EL (cell line): ENCODE data around the gene SMAD1.
"Not testable (repeated sequence)": the region's sequence is repeated elsewhere in the genome, so short reads cannot be mapped to it uniquely, and the experiment has no call there.

Source experiments
- DNase-seq: peaks from one replicate; pipeline ENCODE4 v3.0.0-alpha.2; 2016

The SMAD1 gene

GRCh38 chr4:145530662-145531061, 49.0 kb downstream of the SMAD1 start:
- DNase-seq, result no peak

- DNase-seq, result no peak
These were observed 49.6 kb downstream of the SMAD1 start for GRCh38 chr4:145531223-145531622.

- DNase-seq, result no peak
These were observed 50.2 kb downstream of the SMAD1 start for GRCh38 chr4:145531859-145532258.

DNA sequence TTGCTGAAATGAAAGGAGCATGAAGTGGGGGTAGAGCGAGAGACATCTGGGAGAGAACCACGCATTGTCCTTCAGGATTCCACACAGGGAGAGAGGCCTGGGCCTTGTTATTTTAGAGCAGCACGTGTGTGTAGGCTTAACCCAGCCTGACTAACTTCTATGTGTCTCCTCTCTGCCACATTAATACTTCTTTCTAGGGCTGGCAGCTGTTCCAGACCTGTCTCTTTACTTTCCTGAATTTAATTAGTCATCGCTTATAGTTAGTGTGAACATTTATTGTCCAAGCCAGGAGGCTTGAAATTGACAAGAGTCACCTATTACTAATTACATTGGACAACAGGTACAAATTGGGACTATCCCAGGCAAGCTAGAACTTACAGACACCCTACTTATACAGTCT, 51.3 kb downstream of the SMAD1 start:
- no peak for DNase-seq

GRCh38 chr4:145533415-145533814, 51.8 kb downstream of the SMAD1 start:
- not testable (repeated sequence) for DNase-seq

DNA sequence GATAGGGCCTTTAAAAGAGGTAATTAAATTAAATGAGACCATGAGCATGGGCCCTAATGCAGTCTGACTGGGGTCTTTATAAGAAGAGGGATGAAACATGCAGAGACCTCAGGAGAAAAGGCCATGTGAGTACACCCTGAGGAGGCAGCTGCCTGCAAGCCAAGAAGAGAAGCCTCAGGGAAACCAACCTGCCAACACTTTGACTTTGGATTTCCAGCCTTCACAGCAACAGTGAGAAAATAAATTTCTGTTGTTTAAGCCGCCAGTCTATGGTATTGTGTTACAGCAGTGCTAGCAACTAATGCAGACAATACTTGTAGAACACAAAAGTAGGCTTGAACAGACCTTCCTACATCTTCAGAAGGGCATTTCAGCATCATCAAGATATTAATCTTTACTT, 52.3 kb downstream of the SMAD1 start:
- no peak for DNase-seq

- no peak for DNase-seq
These were observed 53.5 kb downstream of the SMAD1 start for GRCh38 chr4:145535202-145535601.

GRCh38 chr4:145536044-145536443, 54.4 kb downstream of the SMAD1 start:
- DNase-seq, result no peak

GRCh38 chr4:145538596-145538995, 56.9 kb downstream of the SMAD1 start:
- no peak for DNase-seq

DNA sequence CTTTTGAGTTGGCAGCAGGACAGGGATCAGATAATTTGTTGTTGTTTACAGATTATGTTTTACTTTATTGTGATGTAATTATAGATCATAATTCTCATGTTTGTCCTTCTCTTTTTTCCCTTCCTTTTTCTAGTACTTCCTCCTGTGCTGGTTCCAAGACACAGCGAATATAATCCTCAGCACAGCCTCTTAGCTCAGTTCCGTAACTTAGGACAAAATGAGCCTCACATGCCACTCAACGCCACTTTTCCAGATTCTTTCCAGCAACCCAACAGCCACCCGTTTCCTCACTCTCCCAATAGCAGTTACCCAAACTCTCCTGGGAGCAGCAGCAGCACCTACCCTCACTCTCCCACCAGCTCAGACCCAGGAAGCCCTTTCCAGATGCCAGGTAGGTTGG, 58.0 kb downstream of the SMAD1 start:
- no peak for DNase-seq

DNA sequence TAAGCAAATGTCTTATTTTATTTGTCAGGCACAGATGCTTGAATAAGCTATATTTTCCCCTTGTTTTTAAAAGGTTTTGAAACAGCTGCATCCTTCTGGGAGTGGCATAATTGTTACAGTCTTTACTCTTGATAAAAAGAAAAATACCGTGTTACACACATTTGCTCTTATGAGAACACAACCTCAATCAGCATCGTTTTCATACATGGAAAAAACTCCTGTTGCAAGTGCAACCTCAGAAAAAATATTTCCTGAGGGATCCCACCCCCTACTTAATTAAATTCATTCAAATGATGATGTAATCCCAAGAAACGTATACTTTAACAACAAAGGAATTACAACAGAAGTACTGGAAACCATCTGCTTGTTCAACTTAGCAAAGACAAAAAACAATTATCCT, 58.6 kb downstream of the SMAD1 start:
- no peak for DNase-seq

DNA sequence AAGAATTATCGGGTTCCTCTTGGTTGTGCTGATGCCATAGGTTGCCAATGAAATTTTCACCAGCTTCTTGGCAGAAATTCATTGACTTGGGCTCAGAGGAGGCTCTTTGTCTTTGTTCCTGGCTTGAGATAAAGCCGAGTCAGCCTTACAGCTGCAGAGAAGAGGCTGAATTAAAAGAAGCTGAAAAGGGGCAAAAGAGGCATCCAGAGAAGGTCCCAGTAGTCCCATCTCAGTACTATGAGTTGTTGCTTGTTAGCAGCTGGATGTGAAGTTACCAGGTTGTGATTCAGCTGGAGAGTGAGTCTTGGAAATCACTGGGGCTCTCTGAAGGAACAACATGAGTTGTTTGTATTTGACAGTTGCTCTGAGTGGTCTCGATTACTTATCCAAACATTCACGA, 59.7 kb downstream of the SMAD1 start:
- no peak for DNase-seq

- DNase-seq, result no peak
These were observed 63.4 kb downstream of the SMAD1 start for GRCh38 chr4:145545031-145545430.

DNA sequence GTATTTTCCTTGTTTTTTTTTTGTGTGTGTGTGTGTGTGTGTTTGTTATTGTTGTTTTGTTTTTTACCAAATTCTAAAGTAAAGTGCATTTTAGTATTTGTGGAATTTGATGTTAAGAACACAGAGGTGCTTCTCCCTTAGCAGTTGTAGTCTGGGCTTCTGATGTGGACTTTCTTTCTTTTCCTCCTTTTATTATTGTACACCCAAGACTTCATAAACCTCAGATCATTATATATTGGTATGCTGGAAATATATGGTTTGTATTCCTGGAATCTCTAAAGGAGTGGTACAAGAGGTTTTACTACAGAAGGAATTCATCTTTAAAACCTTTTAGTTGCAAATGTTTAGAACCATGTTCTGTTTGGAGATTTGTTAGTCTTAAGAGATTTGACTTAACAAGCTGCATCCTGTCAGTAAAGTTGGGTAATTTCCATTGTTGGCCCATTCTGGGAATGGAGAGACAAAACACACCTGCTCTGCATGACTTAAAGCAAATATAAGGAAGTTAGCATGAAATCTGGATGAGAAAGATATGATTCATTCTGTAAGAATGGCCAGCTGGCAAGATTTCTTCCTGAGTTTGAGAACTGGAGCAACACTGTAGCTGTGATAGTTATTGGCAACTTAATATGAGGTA, 64.0 kb downstream of the SMAD1 start:
- peak; percentile 80 for DNase-seq

DNA sequence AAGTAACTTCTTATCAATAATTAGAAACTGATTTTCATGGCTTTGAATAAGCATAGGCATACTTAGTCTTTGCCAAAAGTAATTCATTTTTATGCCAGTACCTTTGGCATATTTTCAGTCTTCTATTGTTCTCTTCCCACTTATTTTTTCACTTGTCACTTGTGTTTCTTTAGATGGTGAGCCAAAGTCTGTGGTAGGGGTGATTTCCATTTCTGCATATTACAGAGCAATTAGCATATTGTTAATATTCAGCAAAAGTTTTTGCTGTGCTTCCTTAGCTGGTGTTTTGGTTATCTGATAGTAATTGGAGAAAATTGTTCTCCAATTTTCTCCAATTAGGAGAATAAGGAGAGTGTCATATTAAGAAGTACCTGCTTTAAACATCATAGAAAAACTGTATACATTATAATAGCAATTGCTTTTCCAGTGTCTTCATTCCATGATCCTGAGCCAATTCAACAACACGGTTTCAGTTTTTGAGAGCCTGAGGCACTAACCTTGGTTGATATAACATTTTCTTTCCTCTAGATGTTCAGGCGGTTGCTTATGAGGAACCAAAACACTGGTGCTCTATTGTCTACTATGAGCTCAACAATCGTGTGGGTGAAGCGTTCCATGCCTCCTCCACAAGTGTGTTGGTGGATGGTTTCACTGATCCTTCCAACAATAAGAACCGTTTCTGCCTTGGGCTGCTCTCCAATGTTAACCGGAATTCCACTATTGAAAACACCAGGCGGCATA, 64.7 kb downstream of the SMAD1 start:
- no peak for DNase-seq

DNA sequence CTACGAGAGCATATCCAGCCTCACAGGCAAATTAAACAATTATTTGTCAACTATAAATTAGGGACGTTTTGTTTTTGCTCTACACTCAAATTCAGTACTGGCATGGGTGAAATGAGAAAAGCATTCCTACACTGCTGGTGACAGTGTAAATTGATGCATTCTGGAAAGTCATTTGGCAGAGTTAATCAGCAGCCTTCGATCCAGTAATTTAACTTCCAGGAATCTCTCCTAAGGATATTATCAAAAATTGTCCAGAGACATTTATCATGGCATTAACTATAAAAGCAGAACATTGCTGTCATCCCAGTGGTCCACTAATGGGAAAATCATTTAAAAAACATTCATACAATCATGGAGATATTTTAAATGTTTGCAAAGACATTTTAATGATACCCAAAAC, 70.0 kb downstream of the SMAD1 start:
- DNase-seq, result no peak

- DNase-seq, result no peak
These were observed 70.6 kb downstream of the SMAD1 start for GRCh38 chr4:145552181-145552822.

- no peak for DNase-seq
These were observed 71.7 kb downstream of the SMAD1 start for GRCh38 chr4:145553375-145553774.

DNA sequence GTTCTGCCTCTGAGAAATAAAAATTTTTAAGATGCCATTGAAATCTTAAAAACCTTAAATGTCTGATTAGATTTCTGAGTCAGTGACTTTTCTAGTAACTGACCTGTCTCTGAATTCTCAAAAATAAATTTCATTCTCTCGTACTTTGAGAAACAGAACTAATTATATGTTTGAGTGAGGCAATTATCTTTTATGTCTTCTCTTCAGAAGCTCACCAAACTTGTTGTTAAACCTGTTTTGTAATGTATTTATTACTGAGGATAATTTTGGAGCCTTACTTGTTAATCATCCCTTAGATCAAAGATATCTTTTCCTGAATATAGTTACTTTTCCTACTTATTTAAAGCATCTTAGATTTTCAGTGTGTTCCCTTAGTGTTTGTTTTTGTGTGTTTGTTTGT, 73.0 kb downstream of the SMAD1 start:
- DNase-seq, result no peak

- peak; percentile 53 for DNase-seq
These were observed 76.1 kb downstream of the SMAD1 start for GRCh38 chr4:145557720-145558119.

- no peak for DNase-seq
These were observed 81.8 kb downstream of the SMAD1 start for GRCh38 chr4:145563293-145563985.

DNA sequence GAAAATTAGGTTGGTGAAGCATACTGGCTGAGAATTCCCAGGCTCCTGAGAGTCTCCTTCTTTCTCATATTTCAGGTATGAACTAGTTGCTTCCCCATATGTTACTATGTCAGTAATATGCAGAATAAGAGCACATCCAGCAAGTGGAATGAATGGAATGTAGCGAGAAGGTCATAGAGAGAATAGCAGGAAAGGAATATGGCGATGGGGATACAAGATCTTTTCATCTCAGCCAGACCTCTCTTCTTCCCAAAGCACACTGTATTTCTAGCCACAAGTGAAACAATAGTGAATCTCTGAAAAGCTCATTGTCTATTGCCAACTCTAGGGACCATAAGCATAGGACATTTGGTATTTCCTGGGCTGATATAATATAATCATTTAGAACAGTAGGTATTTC, 82.9 kb downstream of the SMAD1 start:
- DNase-seq, result peak; percentile 9

- no peak for DNase-seq
These were observed 83.7 kb downstream of the SMAD1 start for GRCh38 chr4:145565328-145565727.
